ENCODE data around the gene ERCC2. TPM values are rescaled to one million over a fixed set of nuclear protein-coding genes. Genes with fewer than 3 reads are reported as not detected.
A peak's percentile ranks its signal among the peaks of the same experiment; 100 is the strongest.

The ERCC2 gene
- total RNA-seq, 3 donors from 2014 or later, result 6.4 to 11.5 (median 9.5) TPM

GRCh38 chr19:45344621-45345505, 25.5 kb downstream of the ERCC2 start:
- Histone ChIP-seq H3K9me3 (no peaks in the 10 kb centered on the region), H3K27me3 (peaks cover 0 to 11% of the 10 kb centered on the region in 2 donors), H3K27ac (no peak overlapping the region), H3K4me3 (no peak overlapping the region), H3K36me3 (no peaks in the 10 kb centered on the region), H3K4me1 (no peaks in the 10 kb centered on the region)
- TF ChIP-seq POLR2AphosphoS5 (IDR thresholded peaks at IDR 0.05) (no peak), POLR2A (IDR thresholded peaks at IDR 0.05) (no peak), CTCF (IDR thresholded peaks at IDR 0.05) (no peak)
- intact Hi-C loops (cut with DNase I; ENCODE audit: low total_unique reads), result no loop called here
- no peak for DNase-seq (ENCODE audit: low spot score in 2 of 2)

- H3K27me3 ChIP-seq, result peaks cover 0 to 11% of the 10 kb centered on the region in 2 donors
- no peak for TF ChIP-seq POLR2A (IDR thresholded peaks at IDR 0.05)
- TF ChIP-seq POLR2AphosphoS5 (IDR thresholded peaks at IDR 0.05), result no peak
- TF ChIP-seq CTCF (IDR thresholded peaks at IDR 0.05), result no peak
- no peak for DNase-seq (ENCODE audit: low spot score in 2 of 2)
- no peak overlapping the region for H3K27ac ChIP-seq
- H3K4me3 ChIP-seq, result no peak overlapping the region
- intact Hi-C loops (cut with DNase I; ENCODE audit: low total_unique reads), result no loop called here
- no peaks in the 10 kb centered on the region for H3K4me1 ChIP-seq
- H3K36me3 ChIP-seq, result no peaks in the 10 kb centered on the region
- H3K9me3 ChIP-seq, result no peaks in the 10 kb centered on the region
These were observed 27.5 kb downstream of the ERCC2 start for GRCh38 chr19:45342911-45343310.

GRCh38 chr19:45340899-45341453, 29.4 kb downstream of the ERCC2 start:
- intact Hi-C loops (cut with DNase I; ENCODE audit: low total_unique reads), result no loop called here
- H3K4me3 ChIP-seq, result peak overlapping the region in 2 of 3 donors; percentile 63 to 74
- DNase-seq (ENCODE audit: low spot score in 2 of 2), result peak in 1 of 2 donors; percentile 33
- TF ChIP-seq CTCF (IDR thresholded peaks at IDR 0.05), result no peak
- TF ChIP-seq POLR2AphosphoS5 (IDR thresholded peaks at IDR 0.05), result no peak
- no peak for TF ChIP-seq POLR2A (IDR thresholded peaks at IDR 0.05)
- H3K27me3 ChIP-seq, result peaks cover 0 to 11% of the 10 kb centered on the region in 2 donors
- peak overlapping the region; percentile 71 to 78 for H3K27ac ChIP-seq
- H3K9me3 ChIP-seq, result no peaks in the 10 kb centered on the region
- no peaks in the 10 kb centered on the region for H3K36me3 ChIP-seq
- no peaks in the 10 kb centered on the region for H3K4me1 ChIP-seq

GRCh38 chr19:45340232-45340898, 30.0 kb downstream of the ERCC2 start, which contains the start of gene KLC3:
Gene KLC3 (plus strand): TSS chr19:45340750. CDS start chr19:45345542, 4,792 bp downstream.
- Histone ChIP-seq H3K4me1 (no peaks in the 10 kb centered on the region), H3K4me3 (peak within 1 kb of the TSS in 2 of 3 donors; percentile 63 to 74), H3K36me3 (no peaks in the 10 kb centered on the region), H3K27ac (peak within 1 kb of the TSS; percentile 71 to 78), H3K27me3 (peaks cover 0 to 11% of the 10 kb centered on the region in 2 donors), H3K9me3 (no peaks in the 10 kb centered on the region)
- intact Hi-C loops (cut with DNase I; ENCODE audit: low total_unique reads), result no loop called here
- no peak for DNase-seq (ENCODE audit: low spot score in 2 of 2)
- TF ChIP-seq POLR2AphosphoS5 (IDR thresholded peaks at IDR 0.05), result peak in 1 of 3 donors; percentile 49
- no peak for TF ChIP-seq POLR2A (IDR thresholded peaks at IDR 0.05)
- TF ChIP-seq CTCF (IDR thresholded peaks at IDR 0.05), result no peak
